ENCODE measurements around the gene IL1B. TPM values are rescaled to one million over a fixed set of nuclear protein-coding genes. Genes with fewer than 3 reads are reported as not detected.

Gene IL1B
- total and polyA plus RNA-seq, 7 donors, result 0.55 to 32.4 (median 4.9) TPM; not detected in 1

- WGBS, 2 donors, result 92 to 95% methylated on average over 3 of the region's 3 CpGs
- Histone ChIP-seq H3K4me1 (peaks cover 0 to 10% (median 8%) of the 10 kb centered on the region in 4 donors), H3K4me3 (no peak overlapping the region), H3K9me3 (peaks cover 0 to 3% (median 0%) of the 10 kb centered on the region in 4 donors), H3K27me3 (no peaks in the 10 kb centered on the region), H3K36me3 (no peaks in the 10 kb centered on the region), H3K27ac (no peak overlapping the region)
- no peak for DNase-seq
- intact Hi-C loops (cut with DNase I), result no loop called here
- TF ChIP-seq CTCF (IDR thresholded peaks at IDR 0.05) (no peak), POLR2AphosphoS5 (IDR thresholded peaks at IDR 0.05) (no peak), EP300 (IDR thresholded peaks at IDR 0.05) (no peak), POLR2A (IDR thresholded peaks at IDR 0.05) (no peak)
Observed at GRCh38 chr2:112811276-112811831, 25.2 kb downstream of the IL1B start.

- no peaks in the 10 kb centered on the region for H3K27me3 ChIP-seq
- TF ChIP-seq POLR2AphosphoS5 (IDR thresholded peaks at IDR 0.05), result no peak
- no peak for TF ChIP-seq EP300 (IDR thresholded peaks at IDR 0.05)
- no peak for TF ChIP-seq CTCF (IDR thresholded peaks at IDR 0.05)
- TF ChIP-seq POLR2A (IDR thresholded peaks at IDR 0.05), result no peak
- no peak overlapping the region for H3K4me3 ChIP-seq
- intact Hi-C loops (cut with DNase I), result no loop called here
- peaks cover 0 to 10% (median 8%) of the 10 kb centered on the region in 4 donors for H3K4me1 ChIP-seq
- no peaks in the 10 kb centered on the region for H3K36me3 ChIP-seq
- H3K9me3 ChIP-seq, result peaks cover 0 to 3% (median 0%) of the 10 kb centered on the region in 4 donors
- H3K27ac ChIP-seq, result no peak overlapping the region
- DNase-seq, result no peak
Observed at GRCh38 chr2:112809112-112809511, 27.5 kb downstream of the IL1B start.

GRCh38 chr2:112807233-112807807 is 29.3 kb downstream of the IL1B start:
- WGBS, 2 donors, result 95 to 97% methylated on average over 3 of the region's 3 CpGs
- no peaks in the 10 kb centered on the region for H3K36me3 ChIP-seq
- H3K27ac ChIP-seq, result no peak overlapping the region
- intact Hi-C loops (cut with DNase I), result no loop called here
- no peak for TF ChIP-seq POLR2AphosphoS5 (IDR thresholded peaks at IDR 0.05)
- TF ChIP-seq EP300 (IDR thresholded peaks at IDR 0.05), result no peak
- H3K27me3 ChIP-seq, result no peaks in the 10 kb centered on the region
- peaks cover 0 to under 1% (median 0%) of the 10 kb centered on the region in 4 donors for H3K4me1 ChIP-seq
- DNase-seq, result no peak
- peaks cover 0 to 3% (median 0%) of the 10 kb centered on the region in 4 donors for H3K9me3 ChIP-seq
- H3K4me3 ChIP-seq, result no peak overlapping the region

GRCh38 chr2:112805542-112805941 is 31.0 kb downstream of the IL1B start:
- intact Hi-C loops (cut with DNase I), result no loop called here
- no peak for DNase-seq
- no peak overlapping the region for H3K4me3 ChIP-seq
- TF ChIP-seq POLR2A (IDR thresholded peaks at IDR 0.05) (no peak), EP300 (IDR thresholded peaks at IDR 0.05) (no peak), CTCF (IDR thresholded peaks at IDR 0.05) (no peak), POLR2AphosphoS5 (IDR thresholded peaks at IDR 0.05) (no peak)
- WGBS, 2 donors, result 89 to 93% methylated on average over 11 of the region's 11 CpGs
- H3K9me3 ChIP-seq, result peaks cover 0 to 3% (median 0%) of the 10 kb centered on the region in 4 donors
- H3K27ac ChIP-seq, result no peak overlapping the region
- H3K27me3 ChIP-seq, result no peaks in the 10 kb centered on the region
- no peaks in the 10 kb centered on the region for H3K4me1 ChIP-seq
- no peaks in the 10 kb centered on the region for H3K36me3 ChIP-seq

- DNase-seq, result no peak
- Histone ChIP-seq H3K27ac (no peak overlapping the region), H3K4me3 (no peak overlapping the region), H3K27me3 (no peaks in the 10 kb centered on the region), H3K4me1 (no peaks in the 10 kb centered on the region), H3K36me3 (no peaks in the 10 kb centered on the region), H3K9me3 (peaks cover 0 to 3% (median under 1%) of the 10 kb centered on the region in 4 donors)
- 67 to 75% methylated on average over 5 of the region's 5 CpGs for WGBS, 2 donors
- intact Hi-C loops (cut with DNase I), result no loop called here
- TF ChIP-seq POLR2AphosphoS5 (IDR thresholded peaks at IDR 0.05) (no peak), EP300 (IDR thresholded peaks at IDR 0.05) (no peak), CTCF (IDR thresholded peaks at IDR 0.05) (no peak), POLR2A (IDR thresholded peaks at IDR 0.05) (no peak)
Observed at GRCh38 chr2:112803691-112804521, 32.7 kb downstream of the IL1B start.
